Measurements from ENCODE around the gene GRID2. TPM values are rescaled to one million over a fixed set of nuclear protein-coding genes. Genes with fewer than 3 reads are reported as not detected.

Gene GRID2
- total and polyA plus RNA-seq, 9 of the 15 experiments (the other 6 are each of a cell fraction or from before 2014, with no cell fraction given) = 0.04 TPM; not detected in 7

DNA sequence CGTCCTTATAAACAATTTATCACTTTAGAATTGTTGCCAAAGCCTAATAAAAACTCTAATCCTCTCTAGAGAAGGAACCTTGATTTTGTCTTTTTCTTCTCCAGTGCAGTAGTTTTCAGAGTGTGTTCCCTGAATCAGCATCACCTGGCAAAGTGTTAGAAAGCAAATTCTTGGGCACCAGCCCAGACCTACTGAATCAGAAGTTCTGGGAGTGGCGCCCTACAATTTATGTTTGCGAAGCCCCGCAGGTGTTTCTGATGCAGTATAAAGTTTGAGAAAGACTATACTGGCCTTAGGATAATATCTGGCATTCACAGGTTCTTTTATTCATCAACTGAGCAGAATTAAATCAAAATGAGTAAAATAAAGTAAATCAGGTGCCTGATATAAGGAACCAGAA is 879.0 kb downstream of the GRID2 start (continued):
- TF ChIP-seq, protein P1, sequence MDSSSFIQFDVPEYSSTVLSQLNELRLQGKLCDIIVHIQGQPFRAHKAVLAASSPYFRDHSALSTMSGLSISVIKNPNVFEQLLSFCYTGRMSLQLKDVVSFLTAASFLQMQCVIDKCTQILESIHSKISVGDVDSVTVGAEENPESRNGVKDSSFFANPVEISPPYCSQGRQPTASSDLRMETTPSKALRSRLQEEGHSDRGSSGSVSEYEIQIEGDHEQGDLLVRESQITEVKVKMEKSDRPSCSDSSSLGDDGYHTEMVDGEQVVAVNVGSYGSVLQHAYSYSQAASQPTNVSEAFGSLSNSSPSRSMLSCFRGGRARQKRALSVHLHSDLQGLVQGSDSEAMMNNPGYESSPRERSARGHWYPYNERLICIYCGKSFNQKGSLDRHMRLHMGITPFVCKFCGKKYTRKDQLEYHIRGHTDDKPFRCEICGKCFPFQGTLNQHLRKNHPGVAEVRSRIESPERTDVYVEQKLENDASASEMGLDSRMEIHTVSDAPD (CRISPR knock-in tag; IDR thresholded peaks at IDR 0.05) = no peak
- no peak for TF ChIP-seq SAFB (IDR thresholded peaks at IDR 0.05; ENCODE audit: borderline replicate concordance, low read depth, low read length)
- TF ChIP-seq ZNF274 (IDR thresholded peaks at IDR 0.05; ENCODE audit: borderline replicate concordance, low read depth, low read length) = no peak
- TF ChIP-seq MECOM (CRISPR knock-in tag; IDR thresholded peaks at IDR 0.05) = no peak
- no peak for TF ChIP-seq RBM22 (IDR thresholded peaks at IDR 0.05; ENCODE audit: low read depth, low read length, poor library complexity, severe bottlenecking)
- TF ChIP-seq NBN (IDR thresholded peaks at IDR 0.05; ENCODE audit: low read depth) = no peak
- no peak for TF ChIP-seq GATAD2B (IDR thresholded peaks at IDR 0.05; ENCODE audit: borderline replicate concordance)
- no peak for TF ChIP-seq BACH1 (tag; IDR thresholded peaks at IDR 0.05)
- no peak for TF ChIP-seq MIER1 (IDR thresholded peaks at IDR 0.05; ENCODE audit: low read depth)

GRCh38 chr4:93183576-93183975 is 879.8 kb downstream of the GRID2 start:
- Histone ChIP-seq H3K79me2 (ENCODE audit: control insufficient read depth, insufficient read depth, low read length) (no peaks in the 10 kb centered on the region), H3K27ac (ENCODE audit: extremely low read depth, low read depth, low read length) (no peak overlapping the region), H3K27me3 (ENCODE audit: control insufficient read depth in 2 of 2, insufficient read depth in 2 of 2, low read length in 2 of 2) (no peaks in the 10 kb centered on the region), H3K4me2 (ENCODE audit: insufficient read depth, low read length) (no peak overlapping the region), H3K9me3 (replicated peaks; ENCODE audit: control insufficient read depth, insufficient read depth, low read depth, low read length) (no peaks in the 10 kb centered on the region), H3K9me1 (ENCODE audit: control insufficient read depth, insufficient read depth, low read length) (no peaks in the 10 kb centered on the region), H3K4me1 (replicated peaks in 1 of 2; ENCODE audit: control insufficient read depth in 2 of 2, insufficient read depth in 2 of 2, low read length in 2 of 2) (no peaks in the 10 kb centered on the region), H2AFZ (ENCODE audit: low read depth, low read length) (no peak overlapping the region), H3K4me3 (no peak overlapping the region), H4K20me1 (replicated peaks; ENCODE audit: control insufficient read depth, insufficient read depth, low read length) (no peaks in the 10 kb centered on the region), H3K36me3 (ENCODE audit: control insufficient read depth, insufficient read depth, low read length) (no peaks in the 10 kb centered on the region), H3K9ac (ENCODE audit: insufficient read depth in 1 of 2, low read depth in 2 of 2, low read length in 2 of 2) (no peak overlapping the region)
- DNase-seq (ENCODE audit: extremely low read depth in 1 of 4, low spot score in 3 of 4) (no peak), FAIRE-seq (no peak), ATAC-seq (no peak)
- ChIA-PET CTCF (ENCODE audit: low intra/inter-chr PET ratio) (no interaction called here), POLR2A (no interaction called here)
- in situ Hi-C loops (cut with MboI) (no loop called here), intact Hi-C loops (cut with micrococcal nuclease) (no loop called here)
- no TSS peak for BruUV-seq (replicated peaks)
- TF ChIP-seq, protein P2, sequence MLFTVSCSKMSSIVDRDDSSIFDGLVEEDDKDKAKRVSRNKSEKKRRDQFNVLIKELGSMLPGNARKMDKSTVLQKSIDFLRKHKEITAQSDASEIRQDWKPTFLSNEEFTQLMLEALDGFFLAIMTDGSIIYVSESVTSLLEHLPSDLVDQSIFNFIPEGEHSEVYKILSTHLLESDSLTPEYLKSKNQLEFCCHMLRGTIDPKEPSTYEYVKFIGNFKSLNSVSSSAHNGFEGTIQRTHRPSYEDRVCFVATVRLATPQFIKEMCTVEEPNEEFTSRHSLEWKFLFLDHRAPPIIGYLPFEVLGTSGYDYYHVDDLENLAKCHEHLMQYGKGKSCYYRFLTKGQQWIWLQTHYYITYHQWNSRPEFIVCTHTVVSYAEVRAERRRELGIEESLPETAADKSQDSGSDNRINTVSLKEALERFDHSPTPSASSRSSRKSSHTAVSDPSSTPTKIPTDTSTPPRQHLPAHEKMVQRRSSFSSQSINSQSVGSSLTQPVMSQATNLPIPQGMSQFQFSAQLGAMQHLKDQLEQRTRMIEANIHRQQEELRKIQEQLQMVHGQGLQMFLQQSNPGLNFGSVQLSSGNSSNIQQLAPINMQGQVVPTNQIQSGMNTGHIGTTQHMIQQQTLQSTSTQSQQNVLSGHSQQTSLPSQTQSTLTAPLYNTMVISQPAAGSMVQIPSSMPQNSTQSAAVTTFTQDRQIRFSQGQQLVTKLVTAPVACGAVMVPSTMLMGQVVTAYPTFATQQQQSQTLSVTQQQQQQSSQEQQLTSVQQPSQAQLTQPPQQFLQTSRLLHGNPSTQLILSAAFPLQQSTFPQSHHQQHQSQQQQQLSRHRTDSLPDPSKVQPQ (CRISPR knock-in tag; IDR thresholded peaks at IDR 0.05; ENCODE audit: borderline replicate concordance) = no peak
- TF ChIP-seq ZNF24 (IDR thresholded peaks at IDR 0.05) (no peak), ZNF584 (CRISPR knock-in tag; IDR thresholded peaks at IDR 0.05; ENCODE audit: low read depth) (no peak), GTF2F1 (IDR thresholded peaks at IDR 0.05; ENCODE audit: low read depth, low read length) (no peak), ZNF511 (CRISPR knock-in tag; IDR thresholded peaks at IDR 0.05) (no peak), E2F8 (IDR thresholded peaks at IDR 0.05; ENCODE audit: low read depth, partially characterized antibody) (no peak)
